GM23338 (cell line): ENCODE results near the gene SDHD. TPM values are rescaled to one million over a fixed set of nuclear protein-coding genes. Genes with fewer than 3 reads are reported as not detected.

Source experiments
- ATAC-seq: fragments of 200-7000 bp; cut with Tn5 transposase; 3 replicates; pipeline ENCODE4 v1.9.1; 2020
- DNase-seq: peaks from one replicate; pipeline ENCODE4 v3.0.0-alpha.2; 2015; ENCODE audit warnings: low spot score
- H2AFZ ChIP-seq: fragments of 200-600 bp; sonication (generic); 2 replicates; pipeline ENCODE4 v1.8.0; 2016; ENCODE audit warnings: antibody characterized with exemption, mild to moderate bottlenecking, moderate library complexity
- H3F3A ChIP-seq: fragments of 200-600 bp; sonication (generic); replicated peaks from 2 replicates; pipeline ENCODE4 v1.8.0; 2017; ENCODE audit warnings: antibody characterized with exemption, mixed run types, low read depth
- H3K27ac ChIP-seq: fragments of 200-600 bp; sonication (generic); 2 replicates; pipeline ENCODE4 v1.6.1; 2016; ENCODE audit warnings: low read depth
- H3K27me3 ChIP-seq: fragments of 200-600 bp; sonication (generic); 2 replicates; pipeline ENCODE4 v1.8.0; 2016; ENCODE audit warnings: mild to moderate bottlenecking, mixed run types, moderate library complexity; ENCODE audit not compliant: insufficient read depth
- H3K36me3 ChIP-seq: fragments of 200-600 bp; sonication (generic); 2 replicates; pipeline ENCODE4 v1.8.0; 2016; ENCODE audit warnings: mild to moderate bottlenecking; ENCODE audit not compliant: insufficient read depth
- H3K4me1 ChIP-seq: fragments of 200-600 bp; sonication (generic); 2 replicates; pipeline ENCODE4 v1.8.0; 2016; ENCODE audit warnings: mild to moderate bottlenecking, moderate library complexity; ENCODE audit not compliant: insufficient read depth
- H3K4me2 ChIP-seq: fragments of 200-600 bp; sonication (generic); 2 replicates; pipeline ENCODE4 v1.7.1; 2017; ENCODE audit warnings: mixed run types
- H3K4me3 ChIP-seq: fragments of 200-600 bp; sonication (generic); 2 replicates; pipeline ENCODE4 v1.6.1; 2016; ENCODE audit warnings: mixed run types
- H3K79me2 ChIP-seq: fragments of 200-600 bp; sonication (generic); replicated peaks from 2 replicates; pipeline ENCODE4 v1.8.0; 2017; ENCODE audit warnings: mild to moderate bottlenecking; ENCODE audit not compliant: insufficient read depth
- H3K9me2 ChIP-seq: fragments of 200-600 bp; sonication (generic); 2 replicates; pipeline ENCODE4 v1.8.0; 2017; ENCODE audit not compliant: insufficient read depth
- H4K20me1 ChIP-seq: fragments of 200-600 bp; sonication (generic); replicated peaks from 2 replicates; pipeline ENCODE4 v1.8.0; 2017; ENCODE audit warnings: mild to moderate bottlenecking; ENCODE audit not compliant: insufficient read depth
- H3K27ac Mint-ChIP-seq: 2 replicates; pipeline ENCODE4 v1.8.0; 2020; ENCODE audit warnings: inconsistent platforms, mild to moderate bottlenecking, moderate library complexity, mixed read lengths
- H3K27me3 Mint-ChIP-seq: 3 replicates; pipeline ENCODE4 v1.8.0; 2022; ENCODE audit warnings: low read depth, mild to moderate bottlenecking, moderate library complexity, mixed read lengths, inconsistent platforms; ENCODE audit not compliant: insufficient read depth, poor library complexity
- H3K36me3 Mint-ChIP-seq: 3 replicates; pipeline ENCODE4 v1.8.0; 2021; ENCODE audit warnings: low read depth, mild to moderate bottlenecking, inconsistent platforms, moderate library complexity, mixed read lengths
- H3K4me1 Mint-ChIP-seq: 3 replicates; pipeline ENCODE4 v1.8.0; 2020; ENCODE audit warnings: mild to moderate bottlenecking, inconsistent platforms, mixed read lengths
- H3K4me3 Mint-ChIP-seq: 3 replicates; pipeline ENCODE4 v1.8.0; 2021; ENCODE audit warnings: moderate library complexity, mild to moderate bottlenecking, inconsistent platforms, mixed read lengths
- H3K9me3 Mint-ChIP-seq: 3 replicates; pipeline ENCODE4 v1.8.0; 2020; ENCODE audit warnings: moderate library complexity, mild to moderate bottlenecking, inconsistent platforms, mixed read lengths
- CTCF ChIP-seq, 2 experiments: fragments of 200-600 bp in 1 of 2; sonication (generic) in 1 of 2; conservative IDR thresholded peaks; 2 replicates each; pipeline versions ENCODE4 v1.5.1 to v1.6.1; 2016 to 2017; ENCODE audit warnings: antibody characterized with exemption in 2 of 2, low read depth in 2 of 2, mild to moderate bottlenecking in 2 of 2, moderate library complexity in 1 of 2
- EZH2phosphoT487 ChIP-seq: fragments of 200-600 bp; sonication (generic); IDR thresholded peaks from one replicate; pipeline ENCODE4 v1.8.1; 2018; ENCODE audit warnings: antibody characterized with exemption; ENCODE audit not compliant: unreplicated experiment
- NANOG ChIP-seq: IDR thresholded peaks from 2 replicates; pipeline ENCODE4 v1.6.1; 2016; ENCODE audit warnings: antibody characterized with exemption, borderline replicate concordance
- POLR2AphosphoS5 ChIP-seq: IDR thresholded peaks from 2 replicates; pipeline ENCODE4 v1.6.1; 2016; ENCODE audit warnings: antibody characterized with exemption, low read depth
- ZNF462 ChIP-seq: fragments of 250-450 bp; sonication (Bioruptor Pico); IDR thresholded peaks from 2 replicates; pipeline ENCODE4 v1.5.0; 2020; ENCODE audit warnings: mild to moderate bottlenecking, moderate library complexity
- polyA plus RNA-seq: library from polyadenylated mRNA; unstranded; fragments of >200 nt; fragmentation: Nextera tagmentation; extraction: Ambion mirVana; gene quantifications from 2 replicates; pipeline ENCODE4 v1.2.1, GENCODE V29; 2016
- total RNA-seq: library from RNA; depleted of rRNA; stranded (reverse); fragments of >200 nt; shearing (Covaris generic); gene quantifications from 2 replicates; pipeline ENCODE4 v1.2.3, GENCODE V29; 2014
- TF ChIP-seq, protein P1 (sequence below): IDR thresholded peaks from 2 replicates; pipeline ENCODE4 v1.6.1; 2016; ENCODE audit warnings: antibody characterized with exemption

The SDHD gene
- total and polyA plus RNA-seq, 2 experiments from 2014 or later: 157 to 163 TPM

- peaks cover 3% of the 10 kb centered on the region for H3K27me3 Mint-ChIP-seq
- Histone ChIP-seq H3K4me3 (no peak overlapping the region), H3K36me3 (peaks cover 33% of the 10 kb centered on the region), H3F3A (0 out of 2 replicates have a peak, but pooled peaks cover 3% of the 10 kb centered on the region), H4K20me1 (peaks cover 15% of the 10 kb centered on the region; the same call in 1 of the 2 replicates), H3K4me2 (no peak overlapping the region), H2AFZ (no peak overlapping the region), H3K79me2 (peaks cover 5% of the 10 kb centered on the region; the same call in 1 of the 2 replicates), H3K4me1 (no peaks in the 10 kb centered on the region), H3K27ac (no peak overlapping the region), H3K9me2 (no peaks in the 10 kb centered on the region), H3K27me3 (no peaks in the 10 kb centered on the region)
- TF ChIP-seq ZNF462 (CRISPR knock-in tag) (no peak), CTCF (conservative IDR thresholded peaks at IDR 0.05; ENCODE audit: low read depth in 2 of 2) (no peak), POLR2AphosphoS5 (no peak), NANOG (no peak), EZH2phosphoT487 (no peak)
- TF ChIP-seq, protein P1, sequence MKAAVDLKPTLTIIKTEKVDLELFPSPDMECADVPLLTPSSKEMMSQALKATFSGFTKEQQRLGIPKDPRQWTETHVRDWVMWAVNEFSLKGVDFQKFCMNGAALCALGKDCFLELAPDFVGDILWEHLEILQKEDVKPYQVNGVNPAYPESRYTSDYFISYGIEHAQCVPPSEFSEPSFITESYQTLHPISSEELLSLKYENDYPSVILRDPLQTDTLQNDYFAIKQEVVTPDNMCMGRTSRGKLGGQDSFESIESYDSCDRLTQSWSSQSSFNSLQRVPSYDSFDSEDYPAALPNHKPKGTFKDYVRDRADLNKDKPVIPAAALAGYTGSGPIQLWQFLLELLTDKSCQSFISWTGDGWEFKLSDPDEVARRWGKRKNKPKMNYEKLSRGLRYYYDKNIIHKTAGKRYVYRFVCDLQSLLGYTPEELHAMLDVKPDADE: no peak
- peaks cover 59% of the 10 kb centered on the region for H3K36me3 Mint-ChIP-seq
- H3K9me3 Mint-ChIP-seq: no peaks in the 10 kb centered on the region
- no peak for DNase-seq
- no peak overlapping the region for H3K27ac Mint-ChIP-seq
- ATAC-seq: no peak
- no peaks in the 10 kb centered on the region for H3K4me1 Mint-ChIP-seq
- no peak overlapping the region for H3K4me3 Mint-ChIP-seq
These were observed 29.5 kb upstream of the SDHD start for GRCh38 chr11:112057170-112057569.
